DOHH2 (cell line): ENCODE data around the gene DDI2.

Experiments used
- EZH2phosphoT487 ChIP-seq: fragments of 200-600 bp; sonication (generic); IDR thresholded peaks from 2 replicates; pipeline ENCODE4 v1.6.1; 2017; ENCODE audit warnings: borderline replicate concordance, mild to moderate bottlenecking, antibody characterized with exemption, low read length, moderate library complexity, mixed read lengths
- TF ChIP-seq, protein P1 (sequence below): fragments of 200-600 bp; sonication (generic); IDR thresholded peaks from one replicate; pipeline ENCODE4 v1.5.1; 2014; ENCODE audit warnings: antibody characterized with exemption, mild to moderate bottlenecking, low read depth, low read length; ENCODE audit not compliant: poor library complexity, severe bottlenecking

DNA sequence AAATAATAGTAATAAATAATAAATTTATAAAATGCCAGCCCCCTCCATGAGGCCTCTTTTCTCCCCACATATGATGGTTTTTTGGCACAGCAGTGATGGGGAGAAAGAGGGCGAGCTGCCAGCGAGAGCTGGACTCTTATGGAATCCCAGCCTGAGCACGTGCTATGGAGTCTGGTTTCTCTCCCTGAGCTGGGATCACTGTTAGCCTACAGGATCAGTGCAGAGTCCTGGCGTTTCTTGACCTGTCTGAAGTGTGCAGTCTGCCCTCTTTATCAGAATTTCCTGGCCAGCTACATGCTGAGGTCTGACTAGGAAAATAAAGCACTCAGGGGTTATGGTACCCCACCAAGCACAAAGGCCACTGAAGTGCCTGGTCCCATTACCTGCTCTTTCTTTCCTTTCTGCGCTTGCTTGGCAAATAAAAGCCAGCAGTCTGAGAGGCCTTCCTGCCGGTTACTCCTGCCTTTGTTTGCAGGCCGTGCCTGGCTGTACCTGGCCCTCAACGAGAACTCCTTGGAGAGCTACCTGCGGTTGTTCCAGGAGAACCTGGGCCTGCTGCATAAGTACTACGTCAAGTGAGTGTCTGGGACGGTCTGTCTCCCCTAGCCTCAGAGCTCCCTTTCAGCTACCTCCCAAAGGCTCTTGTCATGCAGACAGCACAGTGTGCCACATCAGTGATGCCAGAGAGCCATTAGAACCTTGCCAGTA is 100.3 kb downstream of the DDI2 start:
- TF ChIP-seq, protein P1, sequence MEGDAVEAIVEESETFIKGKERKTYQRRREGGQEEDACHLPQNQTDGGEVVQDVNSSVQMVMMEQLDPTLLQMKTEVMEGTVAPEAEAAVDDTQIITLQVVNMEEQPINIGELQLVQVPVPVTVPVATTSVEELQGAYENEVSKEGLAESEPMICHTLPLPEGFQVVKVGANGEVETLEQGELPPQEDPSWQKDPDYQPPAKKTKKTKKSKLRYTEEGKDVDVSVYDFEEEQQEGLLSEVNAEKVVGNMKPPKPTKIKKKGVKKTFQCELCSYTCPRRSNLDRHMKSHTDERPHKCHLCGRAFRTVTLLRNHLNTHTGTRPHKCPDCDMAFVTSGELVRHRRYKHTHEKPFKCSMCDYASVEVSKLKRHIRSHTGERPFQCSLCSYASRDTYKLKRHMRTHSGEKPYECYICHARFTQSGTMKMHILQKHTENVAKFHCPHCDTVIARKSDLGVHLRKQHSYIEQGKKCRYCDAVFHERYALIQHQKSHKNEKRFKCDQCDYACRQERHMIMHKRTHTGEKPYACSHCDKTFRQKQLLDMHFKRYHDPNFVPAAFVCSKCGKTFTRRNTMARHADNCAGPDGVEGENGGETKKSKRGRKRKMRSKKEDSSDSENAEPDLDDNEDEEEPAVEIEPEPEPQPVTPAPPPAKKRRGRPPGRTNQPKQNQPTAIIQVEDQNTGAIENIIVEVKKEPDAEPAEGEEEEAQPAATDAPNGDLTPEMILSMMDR = no peak
- no peak for TF ChIP-seq EZH2phosphoT487
